ENCODE results near the gene ZDHHC6.
"Not testable (repeated sequence)": the region's sequence is repeated elsewhere in the genome, so short reads cannot be mapped to it uniquely, and the experiment has no call there.

The ZDHHC6 gene

DNA sequence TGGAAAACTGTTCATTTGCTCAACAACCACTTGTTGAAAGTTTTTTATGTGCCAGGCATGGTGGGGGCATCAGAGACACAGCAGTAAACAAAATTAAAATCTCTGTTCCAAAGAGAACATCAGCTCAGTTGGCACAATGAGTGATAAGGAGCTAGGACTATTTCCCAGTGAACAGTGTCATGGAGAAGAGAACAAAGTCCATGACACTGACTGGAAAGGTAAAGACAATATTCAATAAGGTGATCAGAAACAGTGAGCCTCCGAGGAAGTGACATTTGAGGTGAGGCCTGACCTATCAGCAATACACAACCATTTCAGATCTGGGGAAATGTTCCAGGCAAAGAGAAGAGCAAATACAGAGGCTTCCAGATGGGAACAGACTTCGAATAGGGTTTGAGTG is 58.2 kb downstream of the ZDHHC6 start:
- DNase-seq, result no peak

DNA sequence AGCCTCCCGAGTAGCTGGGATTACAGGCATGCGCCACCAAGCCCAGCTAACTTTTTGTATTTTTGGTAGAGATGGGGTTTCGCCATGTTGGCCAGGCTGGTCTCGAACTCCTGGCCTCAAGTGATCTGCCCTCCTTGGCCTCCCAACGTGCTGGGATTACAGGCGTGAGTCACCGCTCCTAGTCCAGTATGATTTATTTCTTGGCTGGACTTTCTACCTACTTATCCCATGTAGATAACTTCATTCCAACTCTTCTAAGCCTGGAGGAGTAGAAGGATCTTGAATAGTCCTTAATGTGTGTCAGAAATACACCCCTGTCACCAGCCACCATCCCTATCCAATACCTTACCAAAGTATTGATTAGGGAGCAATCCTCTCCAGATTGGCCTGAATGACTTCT is 58.7 kb downstream of the ZDHHC6 start:
- DNase-seq, result not testable (repeated sequence)

DNA sequence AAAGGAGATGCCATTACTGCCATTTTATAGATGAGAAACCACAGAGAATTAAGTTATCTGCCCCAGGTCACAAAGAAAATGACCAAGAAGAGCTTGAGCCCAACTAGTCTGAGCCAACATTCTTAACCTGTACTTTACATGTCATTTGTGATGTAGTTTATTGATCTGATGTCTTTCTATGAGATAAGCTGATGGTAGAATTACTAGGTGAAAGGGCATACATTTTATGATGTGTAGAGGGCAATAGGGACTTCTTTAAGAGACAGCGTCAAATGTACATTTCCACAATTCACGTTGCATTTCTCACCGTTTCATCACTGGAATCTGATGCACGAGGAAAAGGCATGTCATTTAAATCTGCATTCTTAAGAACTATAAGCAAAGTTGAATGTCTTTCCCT is 61.5 kb downstream of the ZDHHC6 start:
- no peak for DNase-seq

DNA sequence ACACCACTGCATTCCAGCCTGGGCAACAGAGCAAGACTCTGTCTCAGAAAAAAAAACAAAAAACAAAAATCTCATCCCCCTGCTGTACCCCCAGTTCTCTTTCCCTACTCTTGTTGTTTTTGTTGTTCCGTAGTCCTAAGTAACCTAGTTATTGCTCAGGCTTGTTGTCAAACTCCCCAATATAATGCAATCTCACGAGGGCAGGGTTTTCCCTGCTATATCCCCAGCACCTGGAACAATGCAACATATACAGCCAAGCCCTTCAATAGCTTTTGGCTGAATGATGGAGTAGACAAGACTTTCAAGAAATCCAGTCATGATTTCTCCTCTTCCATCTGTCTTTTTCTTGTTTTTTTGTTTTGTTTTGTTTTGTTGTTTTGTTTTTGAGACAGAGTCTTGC is 62.6 kb downstream of the ZDHHC6 start:
- no peak for DNase-seq

DNA sequence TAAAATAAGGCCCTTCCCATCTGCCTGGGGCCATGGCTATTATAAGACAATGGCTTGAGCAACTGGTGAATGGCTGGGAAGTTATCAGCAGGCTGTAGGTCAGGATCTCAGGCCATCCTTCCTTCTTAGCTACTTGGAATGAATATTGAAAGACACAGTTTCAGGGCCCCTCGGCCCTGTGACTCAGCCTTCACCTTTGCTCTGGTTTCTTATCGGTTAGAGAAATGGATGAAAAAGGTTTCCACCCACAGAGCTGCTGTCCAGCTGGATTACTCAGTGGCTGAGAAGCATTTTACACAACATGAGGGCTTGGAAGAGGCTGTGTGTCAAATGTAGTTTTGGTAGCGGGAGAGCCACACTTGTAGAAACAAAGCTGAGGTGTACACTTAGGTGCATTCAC is 63.4 kb downstream of the ZDHHC6 start:
- DNase-seq, result no peak

DNA sequence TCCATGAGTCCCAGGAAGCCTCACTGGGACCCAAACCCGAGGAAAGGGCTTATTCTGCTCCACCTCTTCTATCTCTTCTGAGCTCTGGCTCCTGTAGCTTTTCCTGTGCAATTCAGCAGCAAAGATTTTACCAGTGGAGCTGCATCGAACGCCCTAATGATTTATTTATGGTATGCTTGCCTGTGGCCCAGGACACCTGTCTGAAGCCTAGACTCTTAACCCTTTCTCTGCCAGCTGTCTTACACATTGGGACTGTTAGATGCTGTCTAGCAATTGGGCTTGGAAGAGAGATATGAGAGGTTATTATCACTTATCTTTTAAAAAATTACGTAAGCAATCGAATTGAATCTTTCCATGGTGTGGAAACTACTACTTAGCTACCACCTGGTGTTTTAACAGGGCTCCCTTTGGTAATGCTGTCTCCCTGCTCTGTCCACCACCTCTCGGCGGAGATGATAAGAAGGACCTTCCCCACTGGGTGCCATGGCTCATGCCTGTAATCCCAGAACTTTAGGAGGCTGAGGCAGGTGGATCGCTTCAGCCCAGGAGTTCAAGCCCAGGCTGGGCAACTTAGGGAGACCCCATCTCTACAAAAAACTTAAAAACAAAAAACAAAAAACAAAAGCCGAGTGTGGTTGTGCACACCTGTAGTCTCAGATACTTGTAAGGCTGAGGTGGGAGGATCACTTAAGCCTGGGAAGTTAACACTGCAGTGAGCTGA is 64.0 kb downstream of the ZDHHC6 start:
- no peak for DNase-seq
